GM23338 (cell line): ENCODE results near the gene COPB2. TPM values are rescaled to one million over a fixed set of nuclear protein-coding genes. Genes with fewer than 3 reads are reported as not detected.

Source experiments
- ATAC-seq: fragments of 200-7000 bp; cut with Tn5 transposase; 3 replicates; pipeline ENCODE4 v1.9.1; 2020
- DNase-seq: peaks from one replicate; pipeline ENCODE4 v3.0.0-alpha.2; 2015; ENCODE audit warnings: low spot score
- H2AFZ ChIP-seq: fragments of 200-600 bp; sonication (generic); 2 replicates; pipeline ENCODE4 v1.8.0; 2016; ENCODE audit warnings: antibody characterized with exemption, mild to moderate bottlenecking, moderate library complexity
- H3F3A ChIP-seq: fragments of 200-600 bp; sonication (generic); replicated peaks from 2 replicates; pipeline ENCODE4 v1.8.0; 2017; ENCODE audit warnings: antibody characterized with exemption, mixed run types, low read depth
- H3K27ac ChIP-seq: fragments of 200-600 bp; sonication (generic); 2 replicates; pipeline ENCODE4 v1.6.1; 2016; ENCODE audit warnings: low read depth
- H3K27me3 ChIP-seq: fragments of 200-600 bp; sonication (generic); 2 replicates; pipeline ENCODE4 v1.8.0; 2016; ENCODE audit warnings: mild to moderate bottlenecking, mixed run types, moderate library complexity; ENCODE audit not compliant: insufficient read depth
- H3K36me3 ChIP-seq: fragments of 200-600 bp; sonication (generic); 2 replicates; pipeline ENCODE4 v1.8.0; 2016; ENCODE audit warnings: mild to moderate bottlenecking; ENCODE audit not compliant: insufficient read depth
- H3K4me1 ChIP-seq: fragments of 200-600 bp; sonication (generic); 2 replicates; pipeline ENCODE4 v1.8.0; 2016; ENCODE audit warnings: mild to moderate bottlenecking, moderate library complexity; ENCODE audit not compliant: insufficient read depth
- H3K4me2 ChIP-seq: fragments of 200-600 bp; sonication (generic); 2 replicates; pipeline ENCODE4 v1.7.1; 2017; ENCODE audit warnings: mixed run types
- H3K4me3 ChIP-seq: fragments of 200-600 bp; sonication (generic); 2 replicates; pipeline ENCODE4 v1.6.1; 2016; ENCODE audit warnings: mixed run types
- H3K79me2 ChIP-seq: fragments of 200-600 bp; sonication (generic); replicated peaks from 2 replicates; pipeline ENCODE4 v1.8.0; 2017; ENCODE audit warnings: mild to moderate bottlenecking; ENCODE audit not compliant: insufficient read depth
- H3K9me2 ChIP-seq: fragments of 200-600 bp; sonication (generic); 2 replicates; pipeline ENCODE4 v1.8.0; 2017; ENCODE audit not compliant: insufficient read depth
- H4K20me1 ChIP-seq: fragments of 200-600 bp; sonication (generic); replicated peaks from 2 replicates; pipeline ENCODE4 v1.8.0; 2017; ENCODE audit warnings: mild to moderate bottlenecking; ENCODE audit not compliant: insufficient read depth
- H3K27ac Mint-ChIP-seq: 2 replicates; pipeline ENCODE4 v1.8.0; 2020; ENCODE audit warnings: inconsistent platforms, mild to moderate bottlenecking, moderate library complexity, mixed read lengths
- H3K27me3 Mint-ChIP-seq: 3 replicates; pipeline ENCODE4 v1.8.0; 2022; ENCODE audit warnings: low read depth, mild to moderate bottlenecking, moderate library complexity, mixed read lengths, inconsistent platforms; ENCODE audit not compliant: insufficient read depth, poor library complexity
- H3K36me3 Mint-ChIP-seq: 3 replicates; pipeline ENCODE4 v1.8.0; 2021; ENCODE audit warnings: low read depth, mild to moderate bottlenecking, inconsistent platforms, moderate library complexity, mixed read lengths
- H3K4me1 Mint-ChIP-seq: 3 replicates; pipeline ENCODE4 v1.8.0; 2020; ENCODE audit warnings: mild to moderate bottlenecking, inconsistent platforms, mixed read lengths
- H3K4me3 Mint-ChIP-seq: 3 replicates; pipeline ENCODE4 v1.8.0; 2021; ENCODE audit warnings: moderate library complexity, mild to moderate bottlenecking, inconsistent platforms, mixed read lengths
- H3K9me3 Mint-ChIP-seq: 3 replicates; pipeline ENCODE4 v1.8.0; 2020; ENCODE audit warnings: moderate library complexity, mild to moderate bottlenecking, inconsistent platforms, mixed read lengths
- CREB1 ChIP-seq: fragments of 250-450 bp; sonication (Bioruptor Pico); IDR thresholded peaks from 2 replicates; pipeline ENCODE4 v1.5.0; 2020; ENCODE audit warnings: low read depth, mild to moderate bottlenecking, moderate library complexity
- CTCF ChIP-seq, 2 experiments: fragments of 200-600 bp in 1 of 2; sonication (generic) in 1 of 2; conservative IDR thresholded peaks; 2 replicates each; pipeline versions ENCODE4 v1.5.1 to v1.6.1; 2016 to 2017; ENCODE audit warnings: antibody characterized with exemption in 2 of 2, low read depth in 2 of 2, mild to moderate bottlenecking in 2 of 2, moderate library complexity in 1 of 2
- ETS1 ChIP-seq: IDR thresholded peaks from 2 replicates; pipeline ENCODE4 v1.6.1; 2016; ENCODE audit warnings: antibody characterized with exemption
- EZH2 ChIP-seq: fragments of 200-600 bp; sonication (generic); IDR thresholded peaks from one replicate; pipeline ENCODE4 v1.8.0; 2017; ENCODE audit warnings: antibody characterized with exemption, mild to moderate bottlenecking, low read depth; ENCODE audit not compliant: unreplicated experiment
- EZH2phosphoT487 ChIP-seq: fragments of 200-600 bp; sonication (generic); IDR thresholded peaks from one replicate; pipeline ENCODE4 v1.8.1; 2018; ENCODE audit warnings: antibody characterized with exemption; ENCODE audit not compliant: unreplicated experiment
- JUNB ChIP-seq: IDR thresholded peaks from one replicate; pipeline ENCODE4 v1.6.1; 2016; ENCODE audit warnings: antibody characterized with exemption; ENCODE audit not compliant: unreplicated experiment
- NANOG ChIP-seq: IDR thresholded peaks from 2 replicates; pipeline ENCODE4 v1.6.1; 2016; ENCODE audit warnings: antibody characterized with exemption, borderline replicate concordance
- POLR2AphosphoS5 ChIP-seq: IDR thresholded peaks from 2 replicates; pipeline ENCODE4 v1.6.1; 2016; ENCODE audit warnings: antibody characterized with exemption, low read depth
- REST ChIP-seq: IDR thresholded peaks from one replicate; pipeline ENCODE4 v1.6.1; 2018; ENCODE audit warnings: antibody characterized with exemption; ENCODE audit not compliant: unreplicated experiment
- STAT1 ChIP-seq: IDR thresholded peaks from one replicate; pipeline ENCODE4 v1.6.1; 2016; ENCODE audit warnings: antibody characterized with exemption; ENCODE audit not compliant: unreplicated experiment
- ZNF114 ChIP-seq: fragments of 250-450 bp; sonication (Bioruptor Pico); IDR thresholded peaks from 2 replicates; pipeline ENCODE4 v1.5.0; 2020; ENCODE audit warnings: mild to moderate bottlenecking, moderate library complexity
- ZNF331 ChIP-seq: fragments of 250-450 bp; sonication (Bioruptor Pico); IDR thresholded peaks from 2 replicates; pipeline ENCODE4 v1.5.0; 2020; ENCODE audit warnings: low read depth, mild to moderate bottlenecking, moderate library complexity
- ZNF462 ChIP-seq: fragments of 250-450 bp; sonication (Bioruptor Pico); IDR thresholded peaks from 2 replicates; pipeline ENCODE4 v1.5.0; 2020; ENCODE audit warnings: mild to moderate bottlenecking, moderate library complexity
- polyA plus RNA-seq: library from polyadenylated mRNA; unstranded; fragments of >200 nt; fragmentation: Nextera tagmentation; extraction: Ambion mirVana; gene quantifications from 2 replicates; pipeline ENCODE4 v1.2.1, GENCODE V29; 2016
- total RNA-seq: library from RNA; depleted of rRNA; stranded (reverse); fragments of >200 nt; shearing (Covaris generic); gene quantifications from 2 replicates; pipeline ENCODE4 v1.2.3, GENCODE V29; 2014

The COPB2 gene
- total and polyA plus RNA-seq, 2 experiments from 2014 or later = 48.2 to 89.1 TPM

GRCh38 chr3:139414608-139415224, 25.3 kb upstream of the COPB2 start:
- Mint-ChIP-seq H3K27ac (no peak overlapping the region), H3K4me3 (no peak overlapping the region), H3K4me1 (no peaks in the 10 kb centered on the region), H3K27me3 (no peaks in the 10 kb centered on the region), H3K36me3 (no peaks in the 10 kb centered on the region; the same call in 2 of the 3 replicates), H3K9me3 (peaks cover 28% of the 10 kb centered on the region)
- DNase-seq (no peak), ATAC-seq (no peak)
- TF ChIP-seq ETS1 = no peak
- no peak for TF ChIP-seq ZNF331 (CRISPR knock-in tag)
- no peak for TF ChIP-seq STAT1
- TF ChIP-seq EZH2phosphoT487 = no peak
- TF ChIP-seq REST = no peak
- TF ChIP-seq EZH2 = no peak
- TF ChIP-seq ZNF114 (CRISPR knock-in tag) = no peak
- no peak for TF ChIP-seq POLR2AphosphoS5
- TF ChIP-seq NANOG = no peak
- TF ChIP-seq JUNB = no peak
- TF ChIP-seq ZNF462 (CRISPR knock-in tag) = no peak
- TF ChIP-seq CTCF (conservative IDR thresholded peaks at IDR 0.05; ENCODE audit: low read depth in 2 of 2) = no peak
- no peak for TF ChIP-seq CREB1 (CRISPR knock-in tag)
- no peak overlapping the region for H3K4me2 ChIP-seq
- no peaks in the 10 kb centered on the region for H3K4me1 ChIP-seq
- H3K27ac ChIP-seq = no peak overlapping the region
- no peaks in the 10 kb centered on the region; the same call in 1 of the 2 replicates for H3K36me3 ChIP-seq
- H3K9me2 ChIP-seq = no peaks in the 10 kb centered on the region
- H4K20me1 ChIP-seq = no peaks in the 10 kb centered on the region
- no peak overlapping the region for H2AFZ ChIP-seq
- no peaks in the 10 kb centered on the region for H3F3A ChIP-seq
- H3K4me3 ChIP-seq = no peak overlapping the region
- H3K79me2 ChIP-seq = no peaks in the 10 kb centered on the region
- no peaks in the 10 kb centered on the region for H3K27me3 ChIP-seq
